Spleen (tissue), 7 donors: ENCODE data around the gene DRAXIN.

Experiments
- CTCF ChIP-seq, 11 experiments: fragments of 200-600 bp in 7 of 11; fragments of 450-650 bp in 4 of 11; sonication (generic) in 4 of 11; IDR thresholded peaks in 8 of 11; conservative IDR thresholded peaks in 3 of 11; 1 replicate in 7 of 11; 2 replicates in 4 of 11; pipeline versions ENCODE4 v1.4.0 to v1.8.0; 2016 to 2021; ENCODE audit warnings: antibody characterized with exemption in 11 of 11, inconsistent platforms in 4 of 11, mild to moderate bottlenecking in 1 of 11
- POLR2A ChIP-seq, 3 donors: fragments of 450-650 bp; IDR thresholded peaks; one replicate each; pipeline ENCODE4 v1.5.1; 2017; ENCODE audit warnings: antibody characterized with exemption in 3 of 3, mild to moderate bottlenecking in 1 of 3
- POLR2AphosphoS5 ChIP-seq, 3 donors: sonication (generic); formaldehyde crosslinking; IDR thresholded peaks; one replicate each; pipeline ENCODE4 v1.5.1; 2017; ENCODE audit warnings: antibody characterized with exemption in 3 of 3
- donor health status: DM: no; HTN: no; CAD: no; lungs with moderate emphysema.
- donor health status: DM: no; HTN: no; CAD: no.
- donor health status: DM: no; HTN: no; CAD: no.

GRCh38 chr1:11671205-11671543 lies 20.3 kb upstream of the DRAXIN start:
- TF ChIP-seq CTCF (IDR thresholded peaks at IDR 0.05 in 8 of 11, conservative IDR thresholded peaks at IDR 0.05 in 3 of 11) (no peak), POLR2AphosphoS5 (IDR thresholded peaks at IDR 0.05) (no peak), POLR2A (IDR thresholded peaks at IDR 0.05) (no peak)
